OCI-LY7 (cell line): Measurements from ENCODE around the gene FOXO6. TPM values are rescaled to one million over a fixed set of nuclear protein-coding genes. Genes with fewer than 3 reads are reported as not detected.

Experiments used
- BruUV-seq: library from RNA; stranded (reverse); fragments of 400-500 nt; replicated peaks from 2 replicates; lab custom pipeline; 2021; lab: Mats Ljungman, UMichigan
- CTCF ChIA-PET: fragments of 300-600 bp; sonication (Branson Sonifier 250); formaldehyde crosslinking; loops from one replicate; lab custom pipeline; 2022; ENCODE audit warnings: antibody characterized with exemption; ENCODE audit not compliant: unreplicated experiment; lab: Charles Lee
- POLR2A ChIA-PET: fragments of 300-600 bp; sonication (Branson Sonifier 250); formaldehyde crosslinking; loops from one replicate; lab custom pipeline; 2022; ENCODE audit warnings: antibody characterized with exemption; lab: Charles Lee
- DNase-seq: peaks from one replicate; pipeline ENCODE4 v3.0.0-alpha.2; 2015; ENCODE audit warnings: low spot score
- H2AFZ ChIP-seq: fragments of 200-600 bp; sonication (generic), shearing (Covaris generic); 2 replicates; pipeline ENCODE4 v1.6.1; 2014; ENCODE audit warnings: mild to moderate bottlenecking, antibody characterized with exemption, low read length, moderate library complexity
- H3K27ac ChIP-seq: fragments of 200-600 bp; sonication (generic); 2 replicates; pipeline ENCODE4 v1.5.1; 2014; ENCODE audit warnings: mixed run types, low read depth, mild to moderate bottlenecking, moderate library complexity, low read length, inconsistent platforms; ENCODE audit not compliant: poor library complexity, severe bottlenecking
- H3K36me3 ChIP-seq: fragments of 200-600 bp; sonication (generic); 2 replicates; pipeline ENCODE4 v1.6.1; 2014; ENCODE audit warnings: mild to moderate bottlenecking, antibody characterized with exemption, low read length, moderate library complexity, mixed read lengths; ENCODE audit not compliant: insufficient read depth
- H3K4me1 ChIP-seq: fragments of 200-600 bp; sonication (generic); 2 replicates; pipeline ENCODE4 v1.5.1; 2014; ENCODE audit warnings: mild to moderate bottlenecking, low read length; ENCODE audit not compliant: insufficient read depth, poor library complexity, severe bottlenecking
- H3K4me2 ChIP-seq: fragments of 200-600 bp; sonication (generic); 2 replicates; pipeline ENCODE4 v1.6.1; 2014; ENCODE audit warnings: mild to moderate bottlenecking, low read length
- H3K4me3 ChIP-seq: fragments of 200-600 bp; sonication (generic); 2 replicates; pipeline ENCODE4 v1.5.1; 2014; ENCODE audit warnings: mild to moderate bottlenecking, low read depth, low read length; ENCODE audit not compliant: poor library complexity, severe bottlenecking
- H3K79me2 ChIP-seq: fragments of 200-600 bp; sonication (generic); 2 replicates; pipeline ENCODE4 v1.6.1; 2016; ENCODE audit warnings: low read depth, mild to moderate bottlenecking, low read length, moderate library complexity, mixed read lengths; ENCODE audit not compliant: insufficient read depth
- H3K9me2 ChIP-seq: fragments of 200-600 bp; sonication (generic); 2 replicates; pipeline ENCODE4 v1.6.1; 2016; ENCODE audit warnings: mild to moderate bottlenecking, low read length, mixed read lengths; ENCODE audit not compliant: insufficient read depth
- H3K9me3 ChIP-seq: fragments of 200-600 bp; sonication (generic); 2 replicates; pipeline ENCODE4 v1.6.1; 2014; ENCODE audit warnings: mild to moderate bottlenecking, mixed run types, low read length, mixed read lengths
- H4K20me1 ChIP-seq: fragments of 200-600 bp; sonication (generic); 2 replicates; pipeline ENCODE4 v1.6.1; 2014; ENCODE audit warnings: mild to moderate bottlenecking, antibody characterized with exemption, low read length, moderate library complexity, mixed read lengths; ENCODE audit not compliant: insufficient read depth
- EZH2phosphoT487 ChIP-seq: fragments of 200-600 bp; sonication (generic); IDR thresholded peaks from 2 replicates; pipeline ENCODE4 v1.6.1; 2018; ENCODE audit warnings: low read depth, borderline replicate concordance, mild to moderate bottlenecking, mixed run types, antibody characterized with exemption, low read length, moderate library complexity, mixed read lengths
- intact Hi-C: fragments of 100-400 bp; cut with micrococcal nuclease; formaldehyde crosslinking; loops from one replicate; pipeline ENCODE4 v1.10.0; 2022; ENCODE audit not compliant: unreplicated experiment
- total RNA-seq, 2 experiments: library from RNA; depleted of rRNA in 1 of 2; stranded (reverse); fragments of >200 nt in 1 of 2; shearing (Covaris generic) in 1 of 2; gene quantifications; 2 replicates each; pipeline ENCODE4 v1.2.3, GENCODE V29; 2014 to 2022
- TF ChIP-seq, protein P1 (sequence below): fragments of 200-600 bp; sonication (generic); conservative IDR thresholded peaks from 2 replicates; pipeline ENCODE4 v1.5.1; 2014; ENCODE audit warnings: mild to moderate bottlenecking, antibody characterized with exemption, low read length, moderate library complexity, mixed read lengths

Gene FOXO6
- total RNA-seq, 2 experiments from 2014 or later = not detected

- ChIA-PET POLR2A (no interaction called here), CTCF (no interaction called here)
- Histone ChIP-seq H3K36me3 (no peaks in the 10 kb centered on the region), H3K4me1 (no peaks in the 10 kb centered on the region), H3K4me2 (no peak overlapping the region), H3K27ac (no peak overlapping the region), H3K9me2 (no peaks in the 10 kb centered on the region), H2AFZ (no peak overlapping the region), H3K79me2 (no peaks in the 10 kb centered on the region), H3K4me3 (no peak overlapping the region), H3K9me3 (no peaks in the 10 kb centered on the region), H4K20me1 (no peaks in the 10 kb centered on the region)
- DNase-seq = no peak
- TF ChIP-seq, protein P1, sequence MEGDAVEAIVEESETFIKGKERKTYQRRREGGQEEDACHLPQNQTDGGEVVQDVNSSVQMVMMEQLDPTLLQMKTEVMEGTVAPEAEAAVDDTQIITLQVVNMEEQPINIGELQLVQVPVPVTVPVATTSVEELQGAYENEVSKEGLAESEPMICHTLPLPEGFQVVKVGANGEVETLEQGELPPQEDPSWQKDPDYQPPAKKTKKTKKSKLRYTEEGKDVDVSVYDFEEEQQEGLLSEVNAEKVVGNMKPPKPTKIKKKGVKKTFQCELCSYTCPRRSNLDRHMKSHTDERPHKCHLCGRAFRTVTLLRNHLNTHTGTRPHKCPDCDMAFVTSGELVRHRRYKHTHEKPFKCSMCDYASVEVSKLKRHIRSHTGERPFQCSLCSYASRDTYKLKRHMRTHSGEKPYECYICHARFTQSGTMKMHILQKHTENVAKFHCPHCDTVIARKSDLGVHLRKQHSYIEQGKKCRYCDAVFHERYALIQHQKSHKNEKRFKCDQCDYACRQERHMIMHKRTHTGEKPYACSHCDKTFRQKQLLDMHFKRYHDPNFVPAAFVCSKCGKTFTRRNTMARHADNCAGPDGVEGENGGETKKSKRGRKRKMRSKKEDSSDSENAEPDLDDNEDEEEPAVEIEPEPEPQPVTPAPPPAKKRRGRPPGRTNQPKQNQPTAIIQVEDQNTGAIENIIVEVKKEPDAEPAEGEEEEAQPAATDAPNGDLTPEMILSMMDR = no peak
- no peak for TF ChIP-seq EZH2phosphoT487
- intact Hi-C loops = no loop called here
- BruUV-seq = no TSS peak
Measured at GRCh38 chr1:41401899-41402298, 40.7 kb downstream of the FOXO6 start.

GRCh38 chr1:41404308-41404761 lies 43.1 kb downstream of the FOXO6 start:
- H3K4me3 ChIP-seq = no peak overlapping the region
- H3K4me1 ChIP-seq = no peaks in the 10 kb centered on the region
- H3K9me3 ChIP-seq = no peaks in the 10 kb centered on the region
- no peaks in the 10 kb centered on the region for H3K79me2 ChIP-seq
- DNase-seq = peak; percentile 20
- H3K9me2 ChIP-seq = no peaks in the 10 kb centered on the region
- no peaks in the 10 kb centered on the region for H4K20me1 ChIP-seq
- no peak overlapping the region for H2AFZ ChIP-seq
- BruUV-seq = no TSS peak
- H3K27ac ChIP-seq = no peak overlapping the region
- intact Hi-C loops = no loop called here
- H3K4me2 ChIP-seq = no peak overlapping the region
- ChIA-PET POLR2A (no interaction called here), CTCF (no interaction called here)
- H3K36me3 ChIP-seq = no peaks in the 10 kb centered on the region
- TF ChIP-seq, protein P1 = no peak
- TF ChIP-seq EZH2phosphoT487 = no peak

- no peaks in the 10 kb centered on the region for H3K36me3 ChIP-seq
- POLR2A ChIA-PET = no interaction called here
- H2AFZ ChIP-seq = no peak overlapping the region
- intact Hi-C loops = no loop called here
- CTCF ChIA-PET = no interaction called here
- H3K4me3 ChIP-seq = no peak overlapping the region
- no peak overlapping the region for H3K4me2 ChIP-seq
- H3K9me2 ChIP-seq = no peaks in the 10 kb centered on the region
- no peaks in the 10 kb centered on the region for H3K79me2 ChIP-seq
- BruUV-seq = no TSS peak
- H3K27ac ChIP-seq = no peak overlapping the region
- no peak for DNase-seq
- no peaks in the 10 kb centered on the region for H3K9me3 ChIP-seq
- H3K4me1 ChIP-seq = no peaks in the 10 kb centered on the region
- H4K20me1 ChIP-seq = no peaks in the 10 kb centered on the region
- TF ChIP-seq, protein P1 = no peak
- no peak for TF ChIP-seq EZH2phosphoT487
Measured at GRCh38 chr1:41407664-41408252, 46.5 kb downstream of the FOXO6 start.
